DND-41 (cell line): ENCODE data around the gene ZGPAT.
A peak's percentile ranks its signal among the peaks of the same experiment; 100 is the strongest.

Source experiments
- ATAC-seq: fragments of 200-7000 bp; cut with Tn5 transposase; 3 replicates; pipeline ENCODE4 v1.9.1; 2021; ENCODE audit warnings: low read depth; ENCODE audit not compliant: insufficient read depth
- DNase-seq: peaks from one replicate; pipeline ENCODE4 v3.0.0-alpha.2; 2020
- H2AFZ ChIP-seq: 2 replicates; pipeline ENCODE4 v1.6.0; 2012; ENCODE audit warnings: low read depth, low read length
- H3K27ac ChIP-seq: 2 replicates; pipeline ENCODE4 v1.5.1; 2012; ENCODE audit warnings: low read length, inconsistent platforms
- H3K27me3 ChIP-seq: fragments of 200-600 bp; sonication (generic); 2 replicates; pipeline ENCODE4 v1.6.0; 2012; ENCODE audit warnings: low read length, mild to moderate bottlenecking, inconsistent platforms; ENCODE audit not compliant: insufficient read depth, poor library complexity
- H3K36me3 ChIP-seq: 2 replicates; pipeline ENCODE4 v1.5.1; 2012; ENCODE audit warnings: low read length, inconsistent platforms; ENCODE audit not compliant: insufficient read depth
- H3K4me1 ChIP-seq: 2 replicates; pipeline ENCODE4 v1.5.1; 2012; ENCODE audit warnings: mild to moderate bottlenecking, low read length; ENCODE audit not compliant: insufficient read depth
- H3K4me2 ChIP-seq: 2 replicates; pipeline ENCODE4 v1.6.0; 2012; ENCODE audit warnings: mild to moderate bottlenecking, moderate library complexity, low read length, inconsistent platforms; ENCODE audit not compliant: insufficient read depth
- H3K4me3 ChIP-seq, 2 experiments: fragments of 200-600 bp in 1 of 2; shearing (Covaris generic) in 1 of 2; 2 replicates each; pipeline ENCODE4 v1.5.1; 2012 to 2016; ENCODE audit warnings: inconsistent platforms in 2 of 2, low read length in 2 of 2, mild to moderate bottlenecking in 2 of 2, low read depth in 1 of 2, moderate library complexity in 1 of 2
- H3K79me2 ChIP-seq: 2 replicates; pipeline ENCODE4 v1.6.0; 2012; ENCODE audit warnings: low read length, inconsistent platforms; ENCODE audit not compliant: insufficient read depth
- H3K9ac ChIP-seq: 2 replicates; pipeline ENCODE4 v1.6.0; 2012; ENCODE audit warnings: low read depth, mild to moderate bottlenecking, inconsistent platforms, low read length, moderate library complexity
- H3K9me3 ChIP-seq: 2 replicates; pipeline ENCODE4 v1.5.1; 2012; ENCODE audit warnings: low read length, moderate library complexity, mild to moderate bottlenecking, inconsistent platforms; ENCODE audit not compliant: insufficient read depth, severe bottlenecking
- H4K20me1 ChIP-seq: 2 replicates; pipeline ENCODE4 v1.6.0; 2012; ENCODE audit warnings: low read length; ENCODE audit not compliant: insufficient read depth
- CTCF ChIP-seq: IDR thresholded peaks from 2 replicates; pipeline ENCODE4 v1.5.1; 2012; ENCODE audit warnings: borderline replicate concordance, low read length, moderate library complexity, mild to moderate bottlenecking; ENCODE audit not compliant: poor library complexity, severe bottlenecking; ENCODE audit errors: extremely low read depth
- EZH2 ChIP-seq: IDR thresholded peaks from 3 replicates; pipeline ENCODE4 v1.6.1; 2012; ENCODE audit warnings: borderline replicate concordance, low read depth, mild to moderate bottlenecking, moderate library complexity, low read length, inconsistent platforms; ENCODE audit not compliant: severe bottlenecking

The ZGPAT gene

DNA sequence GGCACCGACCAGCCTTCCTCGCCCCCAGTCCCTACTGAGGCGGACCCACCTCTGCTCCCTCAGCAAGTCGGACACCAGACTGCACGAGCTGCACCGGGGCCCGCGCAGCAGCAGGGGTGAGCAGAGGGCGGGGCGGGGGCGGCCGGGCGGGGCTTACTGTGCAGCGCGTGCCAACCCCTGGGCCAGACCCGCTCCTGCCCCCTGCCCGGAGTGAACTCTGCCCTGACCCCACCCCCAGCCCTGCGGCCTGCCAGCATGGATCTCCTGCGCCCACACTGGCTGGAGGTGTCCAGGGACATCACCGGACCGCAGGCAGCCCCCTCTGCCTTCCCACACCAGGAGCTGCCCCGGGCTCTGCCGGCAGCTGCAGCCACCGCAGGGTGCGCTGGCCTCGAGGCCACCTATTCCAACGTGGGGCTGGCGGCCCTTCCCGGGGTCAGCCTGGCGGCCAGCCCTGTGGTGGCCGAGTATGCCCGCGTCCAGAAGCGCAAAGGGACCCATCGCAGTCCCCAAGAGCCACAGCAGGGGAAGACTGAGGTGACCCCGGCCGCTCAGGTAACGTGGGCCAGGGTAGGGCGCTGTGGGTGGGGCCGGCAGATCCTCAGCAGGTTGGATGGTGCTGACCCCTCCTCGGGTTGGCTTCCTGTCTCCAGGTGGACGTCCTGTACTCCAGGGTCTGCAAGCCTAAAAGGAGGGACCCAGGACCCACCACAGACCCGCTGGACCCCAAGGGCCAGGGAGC, 30.3 kb downstream of the ZGPAT start:
- Histone ChIP-seq H3K4me2 (no peak overlapping the region), H3K36me3 (peaks cover 77% of the 10 kb centered on the region), H3K27me3 (no peaks in the 10 kb centered on the region), H3K27ac (no peak overlapping the region), H3K4me3 (no peak overlapping the region), H3K79me2 (peaks cover 15% of the 10 kb centered on the region), H3K9ac (no peak overlapping the region), H4K20me1 (peaks cover 53% of the 10 kb centered on the region), H2AFZ (no peak overlapping the region), H3K4me1 (peaks cover 22% of the 10 kb centered on the region), H3K9me3 (no peaks in the 10 kb centered on the region)
- TF ChIP-seq CTCF (no peak), EZH2 (no peak)
- ATAC-seq (no peak), DNase-seq (no peak)

GRCh38 chr20:63738687-63739129, 30.9 kb downstream of the ZGPAT start:
- Histone ChIP-seq H3K9me3 (no peaks in the 10 kb centered on the region), H3K27ac (no peak overlapping the region), H3K9ac (peak overlapping the region; percentile 59; the same call in 1 of the 2 replicates), H3K36me3 (peaks cover 75% of the 10 kb centered on the region), H3K4me3 (peak overlapping the region in 1 of 2 experiments; percentile 52; a peak in 1 of 4 replicates), H3K27me3 (no peaks in the 10 kb centered on the region), H3K4me2 (peak overlapping the region; percentile 67), H3K4me1 (peaks cover 22% of the 10 kb centered on the region), H2AFZ (no peak overlapping the region), H3K79me2 (peaks cover 12% of the 10 kb centered on the region; the same call in 1 of the 2 replicates), H4K20me1 (peaks cover 47% of the 10 kb centered on the region)
- TF ChIP-seq EZH2 (no peak), CTCF (peak; percentile 8)
- ATAC-seq = peak; percentile 7; the same call in 1 of the 3 replicates
- DNase-seq = peak; percentile 34

GRCh38 chr20:63739130-63740069, 31.6 kb downstream of the ZGPAT start, which contains the start of gene SLC2A4RG:
SLC2A4RG (plus strand) TSS chr20:63739776; CDS start chr20:63739913, 137 bp downstream.
- Histone ChIP-seq H3K36me3 (peaks cover 68% of the 10 kb centered on the region), H3K27me3 (no peaks in the 10 kb centered on the region), H3K79me2 (peaks cover 8% of the 10 kb centered on the region; the same call in 1 of the 2 replicates), H4K20me1 (peaks cover 41% of the 10 kb centered on the region), H3K9me3 (no peaks in the 10 kb centered on the region), H3K4me1 (peaks cover 22% of the 10 kb centered on the region), H3K27ac (peak within 1 kb of the TSS; percentile 76), H3K4me2 (peak within 1 kb of the TSS; percentile 80), H2AFZ (peak within 1 kb of the TSS; percentile 64), H3K4me3 (peak within 1 kb of the TSS; percentile 28 to 63), H3K9ac (peak within 1 kb of the TSS; percentile 74)
- TF ChIP-seq CTCF = peak; percentile 17
- no peak for TF ChIP-seq EZH2
- ATAC-seq (peak; percentile 67), DNase-seq (peak; percentile 75)
